IMR-90 (cell line): Measurements from ENCODE around the gene CCDC70. TPM values are rescaled to one million over a fixed set of nuclear protein-coding genes. Genes with fewer than 3 reads are reported as not detected.

ENCODE experiments used
- ATAC-seq: fragments of 200-7000 bp; cut with Tn5 transposase; 2 replicates; pipeline ENCODE4 v1.9.1; 2020; ENCODE audit warnings: low read depth, mild to moderate bottlenecking, moderate library complexity
- BruUV-seq: library from RNA; stranded (reverse); fragments of 400-500 nt; replicated peaks from 2 replicates; lab custom pipeline; 2021; lab: Mats Ljungman, UMichigan
- CTCF ChIA-PET: fragments of 300-600 bp; formaldehyde crosslinking; extraction: SDS; loops from one replicate; lab custom pipeline; 2021; ENCODE audit warnings: antibody characterized with exemption; lab: Yijun Ruan, JAX
- POLR2A ChIA-PET: fragments of 300-600 bp; sonication (Branson Sonifier 250); formaldehyde crosslinking; loops from one replicate; lab custom pipeline; 2022; ENCODE audit warnings: antibody characterized with exemption; ENCODE audit not compliant: unreplicated experiment; lab: Charles Lee
- DNase-seq: peaks from one replicate; pipeline ENCODE4 v3.0.0; 2013
- H2AFZ ChIP-seq: replicated peaks from 2 replicates; pipeline ENCODE3; 2013; ENCODE audit warnings: low read length, mild to moderate bottlenecking; ENCODE audit not compliant: poor library complexity
- H2AK5ac ChIP-seq: 2 replicates; pipeline ENCODE4 v1.6.1; 2013; ENCODE audit warnings: low read depth, low read length, inconsistent platforms
- H2AK9ac ChIP-seq: replicated peaks from 2 replicates; pipeline ENCODE3; 2013; ENCODE audit warnings: mild to moderate bottlenecking, low read depth, low read length, moderate library complexity; ENCODE audit not compliant: poor library complexity
- H2BK120ac ChIP-seq: 2 replicates; pipeline ENCODE4 v1.6.1; 2013; ENCODE audit warnings: low read depth, low read length, inconsistent platforms
- H2BK15ac ChIP-seq: 3 replicates; pipeline ENCODE4 v1.6.1; 2013; ENCODE audit warnings: low read depth, low read length, inconsistent platforms
- H2BK20ac ChIP-seq: 2 replicates; pipeline ENCODE4 v1.6.1; 2013; ENCODE audit warnings: low read depth, mild to moderate bottlenecking, inconsistent platforms, low read length, moderate library complexity
- H2BK5ac ChIP-seq: 2 replicates; pipeline ENCODE4 v1.6.1; 2013; ENCODE audit warnings: mild to moderate bottlenecking, low read depth, low read length, inconsistent platforms; ENCODE audit not compliant: poor library complexity, severe bottlenecking
- H3K14ac ChIP-seq: replicated peaks from 2 replicates; pipeline ENCODE4 v1.6.1; 2013; ENCODE audit warnings: low read depth, low read length, inconsistent platforms
- H3K18ac ChIP-seq: 2 replicates; pipeline ENCODE4 v1.6.1; 2013; ENCODE audit warnings: low read depth, low read length, control low read depth
- H3K23ac ChIP-seq: 2 replicates; pipeline ENCODE4 v1.6.1; 2013; ENCODE audit warnings: low read depth, low read length, inconsistent platforms
- H3K27ac ChIP-seq: 2 replicates; pipeline ENCODE4 v1.5.1; 2013; ENCODE audit warnings: mild to moderate bottlenecking, control low read depth, low read length; ENCODE audit not compliant: insufficient read depth
- H3K27me3 ChIP-seq: 2 replicates; pipeline ENCODE4 v1.6.1; 2013; ENCODE audit warnings: low read length; ENCODE audit not compliant: control insufficient read depth, insufficient read depth
- H3K36me3 ChIP-seq: 2 replicates; pipeline ENCODE4 v1.6.1; 2013; ENCODE audit warnings: low read length, mixed read lengths; ENCODE audit not compliant: control insufficient read depth, insufficient read depth
- H3K4ac ChIP-seq: 2 replicates; pipeline ENCODE4 v1.6.1; 2013; ENCODE audit warnings: low read depth, low read length, inconsistent platforms
- H3K4me1 ChIP-seq: 2 replicates; pipeline ENCODE4 v1.6.1; 2013; ENCODE audit warnings: low read length, mixed read lengths; ENCODE audit not compliant: control insufficient read depth, insufficient read depth
- H3K4me2 ChIP-seq: 2 replicates; pipeline ENCODE4 v1.6.1; 2013; ENCODE audit warnings: low read depth, mild to moderate bottlenecking, control low read depth, low read length, moderate library complexity
- H3K4me3 ChIP-seq: 2 replicates; pipeline ENCODE4 v1.5.1; 2013; ENCODE audit warnings: low read depth, mild to moderate bottlenecking, control low read depth, low read length, moderate library complexity; ENCODE audit not compliant: insufficient read depth
- H3K56ac ChIP-seq: 2 replicates; pipeline ENCODE4 v1.6.1; 2013; ENCODE audit warnings: low read length, inconsistent platforms; ENCODE audit not compliant: insufficient read depth; ENCODE audit errors: extremely low read depth
- H3K79me1 ChIP-seq, 2 experiments: 2 replicates each; pipeline ENCODE4 v1.6.1; 2013; ENCODE audit warnings: low read length in 2 of 2, inconsistent platforms in 1 of 2, low read depth in 1 of 2
- H3K9ac ChIP-seq: 2 replicates; pipeline ENCODE4 v1.6.1; 2013; ENCODE audit warnings: low read depth, low read length, control low read depth
- H3K9me1 ChIP-seq: 2 replicates; pipeline ENCODE4 v1.6.1; 2013; ENCODE audit warnings: low read length, inconsistent platforms; ENCODE audit not compliant: insufficient read depth
- H3K9me3 ChIP-seq: 2 replicates; pipeline ENCODE4 v1.6.1; 2013; ENCODE audit warnings: low read length; ENCODE audit not compliant: control insufficient read depth, insufficient read depth
- H4K20me1 ChIP-seq: 2 replicates; pipeline ENCODE4 v1.6.1; 2013; ENCODE audit warnings: low read length, inconsistent platforms; ENCODE audit not compliant: insufficient read depth
- H4K5ac ChIP-seq: 2 replicates; pipeline ENCODE4 v1.6.1; 2013; ENCODE audit warnings: mild to moderate bottlenecking, low read depth, low read length, control low read depth
- H4K8ac ChIP-seq, 2 experiments: 2 replicates each; pipeline ENCODE4 v1.6.1; 2013; ENCODE audit warnings: low read depth in 2 of 2, low read length in 2 of 2, control low read depth in 1 of 2, inconsistent platforms in 1 of 2
- H4K91ac ChIP-seq: 2 replicates; pipeline ENCODE4 v1.6.1; 2013; ENCODE audit warnings: low read depth, low read length, inconsistent platforms; ENCODE audit not compliant: insufficient read depth
- RCOR1 ChIP-seq: IDR thresholded peaks from 2 replicates; pipeline ENCODE4 v1.6.1; 2012; ENCODE audit warnings: mild to moderate bottlenecking, low read length, improper control_type of control experiment; ENCODE audit not compliant: insufficient replicate concordance
- WGBS, 2 experiments: methylation state at CpG; one replicate each; pipeline versions ENCODE4 v1.1.5 to v1.1.7; 2013; ENCODE audit warnings: missing lambda C conversion rate in 2 of 2; ENCODE audit not compliant: insufficient read length in 1 of 2; ENCODE audit errors: extremely low coverage in 2 of 2; 5-methylcytosine and 5-hydroxymethylcytosine counted together
- dilution Hi-C: fragments of 300-500 bp; cut with HindIII; formaldehyde crosslinking; loops from one replicate; pipeline ENCODE4 v1.14.3; 2018; ENCODE audit warnings: low sequenced_read_pairs; ENCODE audit not compliant: unreplicated experiment
- in situ Hi-C: fragments of 300-500 bp; cut with MboI; formaldehyde crosslinking; loops from 3 replicates; pipeline ENCODE4 v1.14.3; 2019; ENCODE audit warnings: low sequenced_read_pairs, inconsistent platforms, mixed read lengths
- intact Hi-C: fragments of 100-400 bp; cut with micrococcal nuclease; formaldehyde crosslinking; loops from 2 replicates; pipeline ENCODE4 v1.10.0; 2022
- polyA plus RNA-seq, 3 experiments: library from polyadenylated mRNA; depleted of rRNA; stranded (reverse); fragments of >200 nt; gene quantifications; 2 replicates each; pipeline ENCODE4 v1.2.3, GENCODE V29; 2012; ENCODE audit warnings: low replicate concordance in 1 of 3
- total RNA-seq: library from RNA; depleted of rRNA; stranded (reverse); fragments of >200 nt; gene quantifications from 2 replicates; pipeline ENCODE4 v1.2.3, GENCODE V29; 2012
- TF ChIP-seq, protein P1 (sequence below): fragments of 150-350 bp; IDR thresholded peaks from 2 replicates; pipeline ENCODE4 v1.6.1; 2016; ENCODE audit warnings: low read depth, mild to moderate bottlenecking, low read length, moderate library complexity, borderline replicate concordance

The CCDC70 gene
- total and polyA plus RNA-seq, 2 of the 4 experiments (the other 2 are of a cell fraction): not detected

DNA sequence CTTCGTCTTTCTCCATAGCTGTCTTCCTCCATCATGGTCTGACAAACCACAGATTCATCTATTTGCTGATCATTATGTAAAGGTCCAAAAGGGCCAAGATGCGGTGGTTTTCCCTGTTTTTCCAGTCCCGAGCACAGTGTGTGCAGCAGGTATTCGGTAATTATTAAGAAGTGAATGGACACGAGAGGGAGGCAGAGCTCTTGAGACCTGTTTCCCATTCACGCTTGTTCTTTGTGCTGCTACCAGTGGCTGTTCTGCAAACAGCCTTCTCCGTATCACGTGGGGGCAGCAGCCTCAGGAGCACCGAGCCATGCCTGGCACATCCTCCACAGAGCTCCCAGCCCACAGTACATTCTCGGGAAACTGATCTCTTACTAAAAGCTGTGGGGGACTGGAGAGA, 50.3 kb downstream of the CCDC70 start:
- H4K8ac ChIP-seq: no peak overlapping the region
- H3K4me3 ChIP-seq: no peak overlapping the region
- H3K4me1 ChIP-seq: no peaks in the 10 kb centered on the region
- H2AK9ac ChIP-seq: no peak overlapping the region
- H3K18ac ChIP-seq: no peak overlapping the region
- in situ Hi-C loops: no loop called here
- no peak overlapping the region for H3K23ac ChIP-seq
- no peak overlapping the region for H2BK120ac ChIP-seq
- H2BK15ac ChIP-seq: no peak overlapping the region
- peaks cover 21% of the 10 kb centered on the region for H3K27me3 ChIP-seq
- no peak overlapping the region for H3K27ac ChIP-seq
- intact Hi-C loops: no loop called here
- no TSS peak for BruUV-seq
- POLR2A ChIA-PET: no interaction called here
- WGBS, 2 experiments: no CpG with 5 or more reads among the region's 10 CpGs
- H3K14ac ChIP-seq: no peak overlapping the region
- no peak overlapping the region for H2BK5ac ChIP-seq
- no peaks in the 10 kb centered on the region for H3K9me3 ChIP-seq
- no peak overlapping the region for H2AK5ac ChIP-seq
- CTCF ChIA-PET: interaction anchor here (0.7 kb wide), 2 partner anchors 62 to 87 kb away, joined by 4 to 5 read pairs; no protein-coding TSS in a partner anchor
- no peak overlapping the region for H3K9ac ChIP-seq
- DNase-seq (no peak), ATAC-seq (no peak)
- H2BK20ac ChIP-seq: no peak overlapping the region
- dilution Hi-C loops: no loop called here
- H3K9me1 ChIP-seq: no peaks in the 10 kb centered on the region
- no peak for TF ChIP-seq RCOR1
- TF ChIP-seq, protein P1, sequence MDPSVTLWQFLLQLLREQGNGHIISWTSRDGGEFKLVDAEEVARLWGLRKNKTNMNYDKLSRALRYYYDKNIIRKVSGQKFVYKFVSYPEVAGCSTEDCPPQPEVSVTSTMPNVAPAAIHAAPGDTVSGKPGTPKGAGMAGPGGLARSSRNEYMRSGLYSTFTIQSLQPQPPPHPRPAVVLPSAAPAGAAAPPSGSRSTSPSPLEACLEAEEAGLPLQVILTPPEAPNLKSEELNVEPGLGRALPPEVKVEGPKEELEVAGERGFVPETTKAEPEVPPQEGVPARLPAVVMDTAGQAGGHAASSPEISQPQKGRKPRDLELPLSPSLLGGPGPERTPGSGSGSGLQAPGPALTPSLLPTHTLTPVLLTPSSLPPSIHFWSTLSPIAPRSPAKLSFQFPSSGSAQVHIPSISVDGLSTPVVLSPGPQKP: no peak
- H4K20me1 ChIP-seq: no peaks in the 10 kb centered on the region
- H4K5ac ChIP-seq: no peak overlapping the region
- no peak overlapping the region for H3K4ac ChIP-seq
- H2AFZ ChIP-seq: no peak overlapping the region
- H3K56ac ChIP-seq: no peak overlapping the region
- H3K79me1 ChIP-seq: no peaks in the 10 kb centered on the region
- H3K36me3 ChIP-seq: no peaks in the 10 kb centered on the region
- no peak overlapping the region for H4K91ac ChIP-seq
- H3K4me2 ChIP-seq: no peak overlapping the region
